Endodermal cell (in vitro differentiated cells): ENCODE measurements around the gene CCM2. TPM values are rescaled to one million over a fixed set of nuclear protein-coding genes. Genes with fewer than 3 reads are reported as not detected.
A peak's percentile ranks its signal among the peaks of the same experiment; 100 is the strongest.

ENCODE experiments used
- DNase-seq: peaks from one replicate; pipeline ENCODE4 v3.0.0-alpha.2; 2017
- H3K27ac ChIP-seq: 2 replicates; pipeline ENCODE4 v1.5.1; 2013; ENCODE audit warnings: mild to moderate bottlenecking, low read depth, low read length, moderate library complexity
- H3K27me3 ChIP-seq: 2 replicates; pipeline ENCODE4 v1.6.1; 2013; ENCODE audit warnings: mild to moderate bottlenecking, low read length, moderate library complexity; ENCODE audit not compliant: insufficient read depth, control insufficient read depth, poor library complexity, severe bottlenecking
- H3K36me3 ChIP-seq: 2 replicates; pipeline ENCODE4 v1.7.0; 2013; ENCODE audit warnings: mild to moderate bottlenecking, low read length, moderate library complexity; ENCODE audit not compliant: control insufficient read depth, insufficient read depth
- H3K4me1 ChIP-seq: one replicate; pipeline ENCODE4 v1.7.0; 2013; ENCODE audit warnings: low read length; ENCODE audit not compliant: control insufficient read depth, insufficient read depth
- H3K4me3 ChIP-seq: 2 replicates; pipeline ENCODE4 v1.5.1; 2013; ENCODE audit warnings: mild to moderate bottlenecking, low read length, moderate library complexity
- H3K9ac ChIP-seq: 2 replicates; pipeline ENCODE4 v1.6.1; 2013; ENCODE audit warnings: mild to moderate bottlenecking, low read length, moderate library complexity; ENCODE audit not compliant: poor library complexity, severe bottlenecking; ENCODE audit errors: extremely low read depth
- H3K9me3 ChIP-seq: 2 replicates; pipeline ENCODE4 v1.6.1; 2013; ENCODE audit warnings: mild to moderate bottlenecking, low read length, moderate library complexity; ENCODE audit not compliant: control insufficient read depth
- H3K27ac Mint-ChIP-seq: 2 replicates; pipeline ENCODE4 v1.8.0; 2020; ENCODE audit warnings: mixed read lengths
- H3K27me3 Mint-ChIP-seq: 2 replicates; pipeline ENCODE4 v1.8.0; 2021; ENCODE audit warnings: mild to moderate bottlenecking, mixed read lengths; ENCODE audit not compliant: insufficient read depth
- H3K36me3 Mint-ChIP-seq: 2 replicates; pipeline ENCODE4 v1.8.0; 2020; ENCODE audit warnings: low read depth, mixed read lengths
- H3K4me1 Mint-ChIP-seq: 2 replicates; pipeline ENCODE4 v1.8.0; 2020; ENCODE audit warnings: mixed read lengths
- H3K4me3 Mint-ChIP-seq: 2 replicates; pipeline ENCODE4 v1.8.0; 2020; ENCODE audit warnings: mild to moderate bottlenecking, moderate library complexity, mixed read lengths
- H3K9me3 Mint-ChIP-seq: 2 replicates; pipeline ENCODE4 v1.8.0; 2020; ENCODE audit warnings: mild to moderate bottlenecking, mixed read lengths
- CTCF ChIP-seq: fragments of 200-600 bp; sonication (generic); conservative IDR thresholded peaks from 2 replicates; pipeline ENCODE4 v1.5.0; 2021; ENCODE audit warnings: antibody characterized with exemption, mild to moderate bottlenecking
- WGBS, 2 experiments: methylation state at CpG; one replicate each; pipeline versions ENCODE4 v1.1.5 to v1.1.7; 2013; ENCODE audit warnings: missing lambda C conversion rate in 2 of 2, mixed read lengths in 1 of 2; ENCODE audit not compliant: insufficient coverage in 1 of 2, insufficient read length in 1 of 2; 5-methylcytosine and 5-hydroxymethylcytosine counted together
- total RNA-seq, 2 donors: library from RNA; stranded (reverse); fragmentation: NEBNext Ultra II Directional in 1 of 2; extraction: Animal tissue kit (Norgen Biotek cat#: 25700) in 1 of 2; gene quantifications; 2 replicates in 1 of 2; 3 replicates in 1 of 2; pipeline ENCODE4 v1.2.1, GENCODE V29; 2021

The CCM2 gene
- total RNA-seq, 2 donors from 2014 or later, result 37.4 to 38.1 TPM

DNA sequence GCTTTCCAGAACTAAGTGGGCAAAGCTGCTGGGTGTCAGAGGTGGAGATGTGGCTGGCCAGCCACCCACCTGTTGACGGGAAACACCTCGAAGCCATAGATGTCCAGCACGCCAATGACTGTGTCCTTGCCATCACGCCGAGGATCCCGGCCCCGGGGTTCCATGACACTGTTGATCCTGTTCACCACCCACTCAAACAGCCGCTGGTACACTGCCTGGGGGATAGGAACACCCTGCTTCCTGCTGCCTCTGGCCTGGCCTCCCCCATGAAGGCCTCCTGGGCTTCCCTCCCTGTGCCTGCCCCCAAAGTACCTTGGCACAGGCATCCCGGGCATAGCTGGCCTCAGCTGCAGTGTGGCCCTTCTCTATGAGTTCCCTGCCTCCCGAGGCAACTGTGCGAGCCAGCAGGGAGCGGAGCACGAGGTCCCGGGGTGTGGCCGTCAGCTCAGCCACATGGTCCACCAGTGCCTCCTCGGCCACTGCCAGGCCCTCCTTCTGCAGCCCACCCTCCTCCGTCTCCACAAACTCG lies 29.4 kb upstream of the CCM2 start:
- H3K4me3 Mint-ChIP-seq, result no peak overlapping the region
- no peak for TF ChIP-seq CTCF
- WGBS, 2 experiments, result 89 to 90% methylated on average over 8 to 18 of the region's 18 CpGs

GRCh38 chr7:44971188-44971901 lies 28.7 kb upstream of the CCM2 start:
- no peak overlapping the region for H3K27ac ChIP-seq

More for the DNA sequence above, 29.4 kb upstream of the CCM2 start:
- Mint-ChIP-seq H3K27me3 (no peaks in the 10 kb centered on the region), H3K9me3 (no peaks in the 10 kb centered on the region), H3K4me1 (no peaks in the 10 kb centered on the region), H3K36me3 (no peaks in the 10 kb centered on the region), H3K27ac (no peak overlapping the region)
- Histone ChIP-seq H3K4me3 (no peak overlapping the region), H3K27me3 (no peaks in the 10 kb centered on the region), H3K27ac (no peak overlapping the region), H3K36me3 (no peaks in the 10 kb centered on the region), H3K9me3 (no peaks in the 10 kb centered on the region), H3K9ac (no peak overlapping the region), H3K4me1 (no peaks in the 10 kb centered on the region)
- peak; percentile 39 for DNase-seq

GRCh38 chr7:44971902-44972441 lies 28.0 kb upstream of the CCM2 start:
- Histone ChIP-seq H3K4me1 (no peaks in the 10 kb centered on the region), H3K9ac (no peak overlapping the region), H3K36me3 (no peaks in the 10 kb centered on the region), H3K27ac (no peak overlapping the region), H3K27me3 (no peaks in the 10 kb centered on the region), H3K9me3 (no peaks in the 10 kb centered on the region), H3K4me3 (no peak overlapping the region)
- no peak for TF ChIP-seq CTCF
- DNase-seq, result peak; percentile 29
- Mint-ChIP-seq H3K9me3 (no peaks in the 10 kb centered on the region), H3K4me3 (no peak overlapping the region), H3K27ac (no peak overlapping the region), H3K36me3 (no peaks in the 10 kb centered on the region), H3K4me1 (no peaks in the 10 kb centered on the region), H3K27me3 (no peaks in the 10 kb centered on the region)
- 85 to 87% methylated on average over 3 to 5 of the region's 5 CpGs for WGBS, 2 experiments

More at GRCh38 chr7:44971188-44971901, 28.7 kb upstream of the CCM2 start:
- Mint-ChIP-seq H3K4me3 (no peak overlapping the region), H3K27ac (no peak overlapping the region), H3K36me3 (no peaks in the 10 kb centered on the region), H3K9me3 (no peaks in the 10 kb centered on the region), H3K27me3 (no peaks in the 10 kb centered on the region), H3K4me1 (no peaks in the 10 kb centered on the region)
- Histone ChIP-seq H3K9me3 (no peaks in the 10 kb centered on the region), H3K4me3 (no peak overlapping the region), H3K36me3 (no peaks in the 10 kb centered on the region), H3K9ac (no peak overlapping the region), H3K27me3 (no peaks in the 10 kb centered on the region), H3K4me1 (no peaks in the 10 kb centered on the region)
- no peak for TF ChIP-seq CTCF
- DNase-seq, result peak; percentile 32
- 92 to 96% methylated on average over 9 to 10 of the region's 10 CpGs for WGBS, 2 experiments
